Activated CD8-positive, alpha-beta T cell treated with anti-CD3 and anti-CD28 coated beads for 36 hours (primary cell): ENCODE data around the gene TRPM3. TPM values are rescaled to one million over a fixed set of nuclear protein-coding genes. Genes with fewer than 3 reads are reported as not detected.

Experiments
- ATAC-seq: fragments of 200-7000 bp; cut with Tn5 transposase; one replicate; pipeline ENCODE4 v1.10.0; 2021; ENCODE audit warnings: mild to moderate bottlenecking, moderate library complexity
- CTCF ChIA-PET: fragments of 350-600 bp; sonication (Branson Sonifier 250); formaldehyde crosslinking; loops from one replicate; lab custom pipeline; 2021; ENCODE audit warnings: antibody characterized with exemption; lab: Charles Lee
- POLR2A ChIA-PET: fragments of 350-600 bp; sonication (Branson Sonifier 250); formaldehyde crosslinking; loops from one replicate; lab custom pipeline; 2021; ENCODE audit warnings: antibody characterized with exemption; lab: Charles Lee
- DNase-seq: peaks from one replicate; pipeline ENCODE4 v3.0.0-alpha.2; 2020
- H3K27ac Mint-ChIP-seq: one replicate; pipeline ENCODE4 v1.8.0; 2021; ENCODE audit warnings: mild to moderate bottlenecking, mixed read lengths
- H3K27me3 Mint-ChIP-seq: one replicate; pipeline ENCODE4 v1.8.0; 2021; ENCODE audit warnings: mixed read lengths
- H3K36me3 Mint-ChIP-seq: one replicate; pipeline ENCODE4 v1.8.0; 2021; ENCODE audit warnings: low read depth, mixed read lengths
- H3K4me1 Mint-ChIP-seq: one replicate; pipeline ENCODE4 v1.8.0; 2021; ENCODE audit warnings: low read depth, mixed read lengths
- H3K4me3 Mint-ChIP-seq: one replicate; pipeline ENCODE4 v1.8.0; 2021; ENCODE audit warnings: mild to moderate bottlenecking, moderate library complexity, mixed read lengths
- H3K9me3 Mint-ChIP-seq: one replicate; pipeline ENCODE4 v1.8.0; 2021; ENCODE audit warnings: mixed read lengths
- intact Hi-C: fragments of 100-400 bp; cut with micrococcal nuclease; formaldehyde crosslinking; loops from one replicate; pipeline ENCODE4 v1.10.0; 2022
- total RNA-seq, 2 experiments: library from RNA; stranded (reverse); gene quantifications; one replicate each; pipeline ENCODE4 v1.2.3, GENCODE V29; 2021
- TF ChIP-seq, protein P1 (sequence below): fragments of 200-600 bp; IDR thresholded peaks from one replicate; pipeline ENCODE4 v1.8.0; 2022; ENCODE audit warnings: antibody characterized with exemption, mild to moderate bottlenecking

The TRPM3 gene
- total RNA-seq, 2 experiments from 2014 or later = not detected

GRCh38 chr9:70561786-70562395, 559.5 kb downstream of the TRPM3 start:
- POLR2A ChIA-PET = interaction anchor here (0.6 to 2.9 kb wide), 2 partner anchors 8 to 12 kb away, joined by 3 to 8 read pairs; no protein-coding TSS in a partner anchor
- no peak for DNase-seq
- no peak overlapping the region for H3K27ac Mint-ChIP-seq
- H3K4me3 Mint-ChIP-seq = no peak overlapping the region
- H3K36me3 Mint-ChIP-seq = no peaks in the 10 kb centered on the region
- CTCF ChIA-PET = interaction anchor here (0.6 to 3.8 kb wide), 7 partner anchors 16 to 1462 kb away, joined by 3 to 18 read pairs (median 3); no protein-coding TSS in a partner anchor
- no peak for ATAC-seq
- TF ChIP-seq, protein P1, sequence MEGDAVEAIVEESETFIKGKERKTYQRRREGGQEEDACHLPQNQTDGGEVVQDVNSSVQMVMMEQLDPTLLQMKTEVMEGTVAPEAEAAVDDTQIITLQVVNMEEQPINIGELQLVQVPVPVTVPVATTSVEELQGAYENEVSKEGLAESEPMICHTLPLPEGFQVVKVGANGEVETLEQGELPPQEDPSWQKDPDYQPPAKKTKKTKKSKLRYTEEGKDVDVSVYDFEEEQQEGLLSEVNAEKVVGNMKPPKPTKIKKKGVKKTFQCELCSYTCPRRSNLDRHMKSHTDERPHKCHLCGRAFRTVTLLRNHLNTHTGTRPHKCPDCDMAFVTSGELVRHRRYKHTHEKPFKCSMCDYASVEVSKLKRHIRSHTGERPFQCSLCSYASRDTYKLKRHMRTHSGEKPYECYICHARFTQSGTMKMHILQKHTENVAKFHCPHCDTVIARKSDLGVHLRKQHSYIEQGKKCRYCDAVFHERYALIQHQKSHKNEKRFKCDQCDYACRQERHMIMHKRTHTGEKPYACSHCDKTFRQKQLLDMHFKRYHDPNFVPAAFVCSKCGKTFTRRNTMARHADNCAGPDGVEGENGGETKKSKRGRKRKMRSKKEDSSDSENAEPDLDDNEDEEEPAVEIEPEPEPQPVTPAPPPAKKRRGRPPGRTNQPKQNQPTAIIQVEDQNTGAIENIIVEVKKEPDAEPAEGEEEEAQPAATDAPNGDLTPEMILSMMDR = no peak
- peaks cover 43% of the 10 kb centered on the region for H3K4me1 Mint-ChIP-seq
- H3K9me3 Mint-ChIP-seq = no peaks in the 10 kb centered on the region
- intact Hi-C loops = loop anchor here (2.0 kb wide), 1 partner anchor 141 kb away; no protein-coding TSS in a partner anchor
- no peaks in the 10 kb centered on the region for H3K27me3 Mint-ChIP-seq

- H3K9me3 Mint-ChIP-seq = no peaks in the 10 kb centered on the region
- H3K4me1 Mint-ChIP-seq = peaks cover 35% of the 10 kb centered on the region
- TF ChIP-seq, protein P1 = no peak
- no peaks in the 10 kb centered on the region for H3K36me3 Mint-ChIP-seq
- CTCF ChIA-PET = interaction anchor here (0.7 to 1.7 kb wide), 2 partner anchors 17 to 213 kb away, joined by 3 to 4 read pairs; no protein-coding TSS in a partner anchor
- no peak for DNase-seq
- intact Hi-C loops = no loop called here
- POLR2A ChIA-PET = no interaction called here
- no peaks in the 10 kb centered on the region for H3K27me3 Mint-ChIP-seq
- no peak overlapping the region for H3K27ac Mint-ChIP-seq
- no peak for ATAC-seq
- H3K4me3 Mint-ChIP-seq = no peak overlapping the region
These were observed 560.3 kb downstream of the TRPM3 start for GRCh38 chr9:70561111-70561510.

DNA sequence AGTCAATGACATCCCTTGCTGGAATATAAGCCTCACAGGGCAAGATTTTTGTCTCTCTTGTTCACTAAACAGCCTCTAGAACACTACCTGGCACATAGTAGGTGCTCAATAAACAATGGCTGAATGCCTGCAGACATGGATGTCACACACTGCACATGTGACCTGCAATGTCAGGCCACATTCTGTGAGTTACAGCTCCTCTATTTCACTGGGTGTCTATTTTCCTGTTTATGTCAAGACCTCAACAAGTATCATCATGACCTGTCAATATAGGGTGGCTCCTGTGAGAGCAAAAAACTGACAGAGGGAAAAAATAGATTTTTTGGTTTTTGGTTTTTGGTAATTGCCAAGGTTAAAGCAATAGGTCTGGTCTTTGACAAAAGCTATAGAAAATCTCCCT, 562.3 kb downstream of the TRPM3 start:
- H3K36me3 Mint-ChIP-seq = no peaks in the 10 kb centered on the region
- ChIA-PET POLR2A (no interaction called here), CTCF (no interaction called here)
- no peak overlapping the region for H3K27ac Mint-ChIP-seq
- H3K4me1 Mint-ChIP-seq = peaks cover 25% of the 10 kb centered on the region
- ATAC-seq (no peak), DNase-seq (no peak)
- TF ChIP-seq, protein P1 = no peak
- H3K27me3 Mint-ChIP-seq = no peaks in the 10 kb centered on the region
- H3K9me3 Mint-ChIP-seq = no peaks in the 10 kb centered on the region
- H3K4me3 Mint-ChIP-seq = no peak overlapping the region
- intact Hi-C loops = no loop called here

DNA sequence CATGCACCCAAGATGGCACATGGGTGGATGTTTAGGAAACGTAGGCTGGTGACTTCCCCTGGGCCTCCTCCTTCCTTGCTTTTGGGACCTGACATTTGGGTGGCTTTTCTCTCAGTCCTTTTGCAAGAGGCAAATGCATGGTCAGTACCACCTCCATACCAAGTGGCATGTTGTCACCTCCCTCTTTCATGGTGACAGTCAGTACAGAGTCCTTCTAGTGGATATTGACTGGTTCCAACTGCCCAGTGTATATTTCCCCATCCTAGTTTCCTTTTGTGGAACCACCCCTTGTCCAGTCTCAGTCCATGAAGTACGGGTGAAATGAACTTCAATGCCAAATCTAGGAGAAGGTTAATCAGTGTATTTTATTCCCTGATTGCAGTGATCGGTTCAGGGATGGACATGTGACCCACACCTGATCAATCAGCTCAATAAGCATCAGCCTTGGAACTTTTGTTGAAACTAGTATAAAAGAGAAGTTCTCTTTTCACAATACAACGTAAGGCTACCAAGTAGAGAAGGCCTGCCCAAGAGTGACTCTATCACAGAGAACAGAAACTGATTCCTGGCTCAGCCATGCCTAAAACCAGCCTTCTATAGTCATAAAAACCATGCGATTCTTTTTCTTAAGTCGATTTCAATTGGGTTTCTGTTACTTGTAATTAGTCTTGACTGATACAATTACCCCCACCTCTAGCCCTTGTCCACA, 563.6 kb downstream of the TRPM3 start:
- ATAC-seq (no peak), DNase-seq (no peak)
- TF ChIP-seq, protein P1 = no peak
- no peak overlapping the region for H3K27ac Mint-ChIP-seq
- intact Hi-C loops = no loop called here
- ChIA-PET POLR2A (no interaction called here), CTCF (no interaction called here)
- H3K27me3 Mint-ChIP-seq = no peaks in the 10 kb centered on the region
- H3K4me3 Mint-ChIP-seq = no peak overlapping the region
- H3K9me3 Mint-ChIP-seq = no peaks in the 10 kb centered on the region
- peaks cover 13% of the 10 kb centered on the region for H3K4me1 Mint-ChIP-seq
- H3K36me3 Mint-ChIP-seq = no peaks in the 10 kb centered on the region

DNA sequence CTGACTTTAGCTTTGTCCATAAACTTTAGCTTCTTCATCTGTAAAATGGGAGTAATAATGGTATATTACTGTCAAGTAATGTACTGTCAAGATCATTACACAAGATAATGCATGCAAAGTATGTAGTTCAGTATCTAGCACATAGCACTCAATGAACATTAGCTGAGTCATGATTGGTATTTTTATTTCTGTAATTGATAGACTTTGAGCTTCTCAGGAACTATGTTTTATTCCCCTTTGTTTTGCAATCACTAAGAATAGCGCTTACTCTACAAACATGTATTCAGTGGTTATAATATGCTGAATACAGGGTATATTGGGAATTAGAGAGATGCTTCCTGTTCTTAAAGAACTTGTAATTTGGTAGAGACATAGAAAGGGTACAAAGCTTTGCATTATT, 564.6 kb downstream of the TRPM3 start:
- intact Hi-C loops = no loop called here
- ChIA-PET CTCF (interaction anchor here (0.9 kb wide), 1 partner anchor 45 kb away, joined by 6 read pairs; no protein-coding TSS in a partner anchor), POLR2A (no interaction called here)
- H3K36me3 Mint-ChIP-seq = no peaks in the 10 kb centered on the region
- TF ChIP-seq, protein P1 = no peak
- H3K9me3 Mint-ChIP-seq = no peaks in the 10 kb centered on the region
- DNase-seq = no peak
- H3K27me3 Mint-ChIP-seq = no peaks in the 10 kb centered on the region
- H3K27ac Mint-ChIP-seq = no peak overlapping the region
- H3K4me3 Mint-ChIP-seq = no peak overlapping the region
- ATAC-seq = no peak
- H3K4me1 Mint-ChIP-seq = peaks cover 8% of the 10 kb centered on the region
